Stimulated activated CD4-positive, alpha-beta T cell treated with anti-CD3 and anti-CD28 coated beads, TNF-alpha, amount 100 ng/mL, for 4 hours (primary cell): ENCODE measurements around the gene TAF1B.

ENCODE experiments used
- DNase-seq, 3 experiments: peaks; one replicate each; pipeline ENCODE4 v3.0.0-alpha.2; 2020; ENCODE audit warnings: low read depth in 3 of 3

Gene TAF1B

DNA sequence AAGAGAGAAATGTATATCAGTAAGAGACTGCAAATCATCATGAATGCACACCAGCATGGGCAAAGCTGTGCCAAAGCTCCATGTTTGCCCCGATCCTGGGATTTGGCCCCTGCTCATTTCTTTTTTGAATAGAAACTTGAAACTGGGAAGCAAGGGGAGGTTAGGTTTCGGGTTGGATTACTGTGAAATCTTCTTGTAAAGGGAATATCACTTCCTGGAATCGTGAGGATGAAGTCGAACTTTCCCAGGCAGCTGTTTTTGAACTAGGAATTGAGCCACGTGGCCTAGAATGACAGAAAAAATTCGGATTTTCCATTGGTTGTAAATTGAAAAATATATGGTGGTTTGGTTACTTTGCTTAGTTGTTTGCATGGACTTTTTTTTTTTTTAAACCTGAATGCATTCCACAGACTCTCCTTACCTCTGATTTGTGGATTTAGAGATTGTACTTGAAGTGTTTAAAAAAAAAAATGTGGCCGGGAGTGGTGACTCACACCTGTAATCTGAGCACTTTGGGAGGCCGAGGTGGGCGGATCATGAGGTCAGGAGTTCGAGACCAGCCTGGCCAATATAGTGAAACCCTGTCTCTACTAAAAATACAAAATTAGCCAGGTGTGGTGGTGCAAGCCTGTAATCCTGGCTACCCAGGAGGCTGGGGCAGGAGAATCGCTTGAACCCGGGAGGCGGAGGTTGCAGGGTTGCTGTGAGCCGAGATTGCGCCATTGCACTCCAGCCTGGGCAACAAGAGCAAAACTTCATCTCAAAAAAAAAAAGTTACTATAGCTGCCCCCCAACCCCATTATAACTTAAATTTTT lies 140.3 kb downstream of the TAF1B start:
- DNase-seq, result no peak
